Upper lobe of left lung (tissue), 6 donors: Measurements from ENCODE around the gene RPL37A. TPM values are rescaled to one million over a fixed set of nuclear protein-coding genes. Genes with fewer than 3 reads are reported as not detected.

Source experiments
- ATAC-seq, 2 donors: fragments of 200-7000 bp; cut with Tn5 transposase; one replicate each; pipeline ENCODE4 v1.9.1; 2022; ENCODE audit warnings: mild to moderate bottlenecking in 2 of 2, moderate library complexity in 2 of 2; ENCODE audit not compliant: low FRiP score in 2 of 2
- DNase-seq, 2 donors: peaks; one replicate each; pipeline ENCODE4 v3.0.0-alpha.2; 2019 to 2020
- H3K27ac ChIP-seq, 4 donors: fragments of 200-600 bp; sonication (generic); one replicate each; pipeline ENCODE4 v1.5.1; 2016 to 2019
- H3K27me3 ChIP-seq, 4 donors: fragments of 200-600 bp; sonication (generic); one replicate each; pipeline ENCODE4 v1.5.1; 2017 to 2019
- H3K36me3 ChIP-seq, 4 donors: fragments of 200-600 bp; sonication (generic); one replicate each; pipeline ENCODE4 v1.5.1; 2016 to 2019
- H3K4me1 ChIP-seq, 4 donors: fragments of 200-600 bp; sonication (generic); one replicate each; pipeline ENCODE4 v1.5.1; 2018 to 2019
- H3K4me3 ChIP-seq, 4 donors: fragments of 200-600 bp; sonication (generic); one replicate each; pipeline ENCODE4 v1.5.1; 2017 to 2019; ENCODE audit warnings: mild to moderate bottlenecking in 2 of 4, moderate library complexity in 1 of 4
- H3K9me3 ChIP-seq, 4 donors: fragments of 200-600 bp; sonication (generic); one replicate each; pipeline ENCODE4 v1.5.1; 2018 to 2019
- CTCF ChIP-seq, 6 experiments: fragments of 450-650 bp in 4 of 6; fragments of 200-600 bp in 2 of 6; sonication (generic) in 2 of 6; IDR thresholded peaks; one replicate each; pipeline ENCODE4 v1.5.1; 2016 to 2019; ENCODE audit warnings: antibody characterized with exemption in 6 of 6
- EP300 ChIP-seq, 4 donors: sonication (generic); formaldehyde crosslinking; IDR thresholded peaks; one replicate each; pipeline ENCODE4 v1.5.1; 2017; ENCODE audit warnings: antibody characterized with exemption in 4 of 4, control low read depth in 2 of 4
- POLR2A ChIP-seq, 4 donors: fragments of 450-650 bp; IDR thresholded peaks; one replicate each; pipeline ENCODE4 v1.5.1; 2016 to 2017; ENCODE audit warnings: antibody characterized with exemption in 4 of 4, mild to moderate bottlenecking in 2 of 4
- POLR2AphosphoS5 ChIP-seq, 2 donors: sonication (generic); formaldehyde crosslinking; IDR thresholded peaks; one replicate each; pipeline ENCODE4 v1.5.1; 2017; ENCODE audit warnings: antibody characterized with exemption in 2 of 2
- WGBS, 2 donors: methylation state at CpG; one replicate each; pipeline ENCODE4 v1.1.5; 2017 to 2018; 5-methylcytosine and 5-hydroxymethylcytosine counted together
- total RNA-seq, 6 donors: library from RNA; depleted of rRNA in 4 of 6; stranded (reverse); fragments of >200 nt in 4 of 6; gene quantifications; one replicate each; pipeline versions ENCODE4 v1.1.0 to v1.2.1, GENCODE V29; 2016 to 2021
- donor health status: DM: no; HTN: no; CAD: no; lungs with moderate emphysema.
- donor health status: DM: no; HTN: yes; CAD: no; lungs with severe emphysema.

The RPL37A gene
- total RNA-seq, 6 donors from 2014 or later = 694 to 2,232 (median 1,163) TPM

GRCh38 chr2:216473187-216473586, 25.5 kb upstream of the RPL37A start:
- H3K9me3 ChIP-seq = no peaks in the 10 kb centered on the region
- no peak overlapping the region for H3K4me3 ChIP-seq
- peaks cover 3 to 67% (median 16%) of the 10 kb centered on the region in 4 donors for H3K36me3 ChIP-seq
- H3K4me1 ChIP-seq = no peaks in the 10 kb centered on the region
- DNase-seq = no peak
- no peak for TF ChIP-seq POLR2A (IDR thresholded peaks at IDR 0.05)
- TF ChIP-seq POLR2AphosphoS5 (IDR thresholded peaks at IDR 0.05) = no peak
- TF ChIP-seq CTCF (IDR thresholded peaks at IDR 0.05) = no peak
- H3K27me3 ChIP-seq = no peaks in the 10 kb centered on the region
- 85 to 94% methylated on average over 3 of the region's 3 CpGs for WGBS, 2 donors
- no peak for ATAC-seq
- no peak overlapping the region for H3K27ac ChIP-seq

- no peak for TF ChIP-seq EP300 (IDR thresholded peaks at IDR 0.05)
- TF ChIP-seq POLR2AphosphoS5 (IDR thresholded peaks at IDR 0.05) = no peak
- TF ChIP-seq CTCF (IDR thresholded peaks at IDR 0.05) = no peak
- no peak for TF ChIP-seq POLR2A (IDR thresholded peaks at IDR 0.05)
- Histone ChIP-seq H3K27me3 (no peaks in the 10 kb centered on the region), H3K4me3 (no peak overlapping the region), H3K27ac (no peak overlapping the region), H3K36me3 (peaks cover 8 to 66% (median 25%) of the 10 kb centered on the region in 4 donors), H3K4me1 (no peaks in the 10 kb centered on the region), H3K9me3 (no peaks in the 10 kb centered on the region)
- peak in 1 of 2 donors; percentile 34 for DNase-seq
- peak; percentile 17 to 64 for ATAC-seq
- 71 to 74% methylated on average over 9 to 12 of the region's 12 CpGs for WGBS, 2 donors
Observed at GRCh38 chr2:216474925-216475670, 23.5 kb upstream of the RPL37A start.

GRCh38 chr2:216475767-216476166, 22.9 kb upstream of the RPL37A start:
- no peak for DNase-seq
- Histone ChIP-seq H3K4me3 (no peak overlapping the region), H3K4me1 (no peaks in the 10 kb centered on the region), H3K36me3 (peaks cover 8 to 71% (median 26%) of the 10 kb centered on the region in 4 donors), H3K27me3 (no peaks in the 10 kb centered on the region), H3K9me3 (no peaks in the 10 kb centered on the region), H3K27ac (no peak overlapping the region)
- WGBS, 2 donors = 79 to 85% methylated on average over 6 of the region's 6 CpGs
- ATAC-seq = no peak
- no peak for TF ChIP-seq POLR2A (IDR thresholded peaks at IDR 0.05)
- no peak for TF ChIP-seq EP300 (IDR thresholded peaks at IDR 0.05)
- no peak for TF ChIP-seq CTCF (IDR thresholded peaks at IDR 0.05)
- TF ChIP-seq POLR2AphosphoS5 (IDR thresholded peaks at IDR 0.05) = no peak

GRCh38 chr2:216477283-216478035, 21.2 kb upstream of the RPL37A start:
- DNase-seq (no peak), ATAC-seq (peak in 1 of 2 donors; percentile 54)
- H3K4me1 ChIP-seq = no peaks in the 10 kb centered on the region
- H3K27me3 ChIP-seq = no peaks in the 10 kb centered on the region
- H3K4me3 ChIP-seq = no peak overlapping the region
- no peak overlapping the region for H3K27ac ChIP-seq
- H3K9me3 ChIP-seq = no peaks in the 10 kb centered on the region
- TF ChIP-seq EP300 (IDR thresholded peaks at IDR 0.05) = no peak
- no peak for TF ChIP-seq CTCF (IDR thresholded peaks at IDR 0.05)
- TF ChIP-seq POLR2AphosphoS5 (IDR thresholded peaks at IDR 0.05) = no peak
- TF ChIP-seq POLR2A (IDR thresholded peaks at IDR 0.05) = no peak
- WGBS, 2 donors = 62 to 74% methylated on average over 2 of the region's 2 CpGs
- peaks cover 8 to 70% (median 28%) of the 10 kb centered on the region in 4 donors for H3K36me3 ChIP-seq
